Nucleus accumbens (tissue), 56 donors: ENCODE measurements around the gene TRAK1.

Experiments
- DNase-seq, 56 donors: peaks; one replicate each; lab custom pipeline; 2025; lab: John Stamatoyannopoulos, UW

Gene TRAK1

GRCh38 chr3:42225486-42226363 is 134.6 kb downstream of the TRAK1 start:
- DNase-seq: no peak

- no peak for DNase-seq
Observed at GRCh38 chr3:42226470-42227425, 135.6 kb downstream of the TRAK1 start.

- DNase-seq: no peak
Observed at GRCh38 chr3:42228796-42229195, 137.6 kb downstream of the TRAK1 start.

- no peak for DNase-seq
Observed at GRCh38 chr3:42229266-42229941, 138.2 kb downstream of the TRAK1 start.

GRCh38 chr3:42229942-42230688 is 139.0 kb downstream of the TRAK1 start:
- DNase-seq: peak in 14 of 56 donors; percentile 5 to 33 (median 18)

GRCh38 chr3:42230860-42231259 is 139.7 kb downstream of the TRAK1 start:
- no peak for DNase-seq

- no peak for DNase-seq
Observed at GRCh38 chr3:42235532-42235931, 144.4 kb downstream of the TRAK1 start.

GRCh38 chr3:42236611-42237010 is 145.5 kb downstream of the TRAK1 start:
- no peak for DNase-seq

- DNase-seq: no peak
Observed at GRCh38 chr3:42246091-42246490, 154.9 kb downstream of the TRAK1 start.

- peak in 39 of 56 donors; percentile 4 to 79 (median 35) for DNase-seq
Observed at GRCh38 chr3:42247576-42248027, 156.4 kb downstream of the TRAK1 start.

GRCh38 chr3:42250761-42251160 is 159.6 kb downstream of the TRAK1 start:
- DNase-seq: no peak

GRCh38 chr3:42254566-42254965 is 163.4 kb downstream of the TRAK1 start:
- DNase-seq: no peak

- DNase-seq: no peak
Observed at GRCh38 chr3:42256135-42256819, 165.1 kb downstream of the TRAK1 start.

- no peak for DNase-seq
Observed at GRCh38 chr3:42257007-42257406, 165.8 kb downstream of the TRAK1 start.

GRCh38 chr3:42262525-42262924 is 171.4 kb downstream of the TRAK1 start:
- DNase-seq: no peak

- DNase-seq: peak in 2 of 56 donors; percentile 4 to 14
Observed at GRCh38 chr3:42263354-42264346, 172.5 kb downstream of the TRAK1 start.

- DNase-seq: peak in 18 of 56 donors; percentile 2 to 53 (median 20)
Observed at GRCh38 chr3:42264399-42265058, 173.4 kb downstream of the TRAK1 start.
